ENCODE data around the gene PRICKLE1.

The PRICKLE1 gene

DNA sequence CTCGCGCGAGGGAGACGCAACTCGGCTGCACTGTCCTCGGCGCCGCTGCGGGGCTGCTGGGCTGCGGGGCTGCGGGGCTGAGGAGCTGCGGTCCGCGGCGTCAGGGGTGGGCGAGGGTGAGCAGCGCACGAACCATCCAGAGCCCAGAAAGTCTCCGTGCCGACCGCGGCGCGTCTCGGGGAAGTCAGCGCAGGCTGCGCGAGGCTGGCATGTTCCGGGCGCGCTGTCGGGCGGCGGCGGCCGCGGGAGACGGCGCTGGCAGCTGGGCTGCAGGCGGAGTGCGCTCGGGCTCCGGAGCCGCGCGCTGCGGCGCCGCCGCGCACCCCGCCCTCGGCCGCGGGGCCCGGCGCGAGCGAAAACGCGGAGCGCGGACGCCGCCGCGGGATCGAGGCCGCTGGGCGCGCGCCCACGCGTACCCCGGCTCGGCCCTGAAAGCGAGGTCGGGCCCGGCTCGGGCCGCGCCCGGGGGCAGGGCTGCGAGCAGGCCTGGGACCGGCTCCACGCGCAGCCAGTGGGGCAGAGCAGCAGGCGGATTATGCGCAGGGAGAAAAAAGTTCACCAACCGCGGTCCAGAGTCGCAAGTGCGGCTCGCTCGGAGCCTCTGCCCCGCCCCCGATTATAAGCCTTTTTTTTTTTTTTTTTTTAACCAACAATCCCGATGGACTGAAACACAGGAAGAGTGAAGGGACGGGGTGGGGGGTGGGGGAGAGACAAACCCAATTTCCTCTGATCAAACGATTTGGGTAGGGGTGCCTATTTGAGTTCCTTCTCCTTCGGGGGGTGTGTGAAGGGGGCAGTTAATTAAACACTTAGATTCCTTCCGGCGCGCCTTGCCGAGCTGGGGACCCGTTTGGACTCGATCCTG is at the start of gene PRICKLE1:
Gene PRICKLE1, minus strand, starts transcription at position 282 of the 865 bp plus-strand sequence. CDS start 117,230 bp downstream, outside the sequence.
- DNase-seq (ENCODE audit: low read depth in 1 of 2, low spot score in 1 of 2) = no peak

DNA sequence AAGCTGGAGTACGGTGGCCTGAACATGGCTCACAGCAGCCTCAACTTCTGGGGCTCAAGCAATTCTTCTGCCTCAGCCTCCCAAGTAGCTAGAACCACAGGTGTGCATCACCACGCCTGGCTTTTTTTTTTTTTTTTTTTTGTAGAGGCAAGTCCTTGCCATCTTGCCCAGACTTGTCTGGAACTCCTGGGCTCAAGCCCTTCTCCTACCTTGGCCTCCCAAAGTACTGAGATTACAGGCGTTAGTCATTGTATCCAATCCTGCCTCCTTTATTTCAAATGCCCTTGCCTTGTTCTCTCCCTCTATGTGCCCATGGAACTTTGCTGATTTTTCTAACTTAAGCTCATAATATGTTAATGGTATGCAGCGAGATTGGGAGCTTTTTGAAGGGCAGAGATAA is 49.2 kb upstream of the PRICKLE1 start:
- DNase-seq (ENCODE audit: low read depth in 1 of 2, low spot score in 1 of 2) = no peak

DNA sequence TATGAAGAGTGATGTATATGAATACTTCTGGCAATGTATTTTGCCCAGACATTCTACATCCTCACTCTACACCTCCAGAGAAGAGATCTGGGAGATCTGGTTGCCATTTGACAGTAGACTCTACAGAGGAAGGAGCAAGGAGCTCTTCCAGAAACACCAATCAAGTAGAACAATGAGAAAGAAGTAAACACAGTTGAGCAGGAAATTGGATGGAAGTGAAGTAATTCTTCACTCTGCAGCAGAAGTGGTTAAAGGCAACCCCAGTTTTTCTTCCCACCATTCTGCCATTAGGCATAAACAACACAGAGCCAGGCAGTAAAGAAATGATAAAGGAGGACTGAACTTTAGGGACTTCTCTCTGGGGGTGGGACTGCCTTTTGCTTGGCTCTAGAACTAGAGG is 48.5 kb upstream of the PRICKLE1 start:
- DNase-seq (ENCODE audit: low read depth in 1 of 2, low spot score in 1 of 2) = no peak

DNA sequence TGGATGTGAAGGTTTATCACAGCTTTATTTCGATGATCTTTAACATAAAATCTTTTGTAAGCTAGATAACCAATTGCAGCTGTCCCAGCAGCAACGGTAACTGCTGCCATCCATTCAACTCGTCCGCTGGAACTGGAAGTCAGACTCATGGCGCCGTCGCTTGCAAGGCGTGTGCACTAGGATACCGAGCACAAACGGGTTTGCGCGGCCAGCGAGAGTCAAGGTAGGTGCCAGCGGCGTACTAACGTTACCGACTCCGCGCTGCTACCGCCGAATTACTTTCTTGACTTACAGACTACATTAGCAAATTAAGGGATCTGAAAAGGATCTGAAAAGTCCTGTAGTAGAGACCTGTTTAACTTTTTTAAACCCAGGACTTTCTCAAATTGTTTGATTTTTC is 47.4 kb upstream of the PRICKLE1 start:
- DNase-seq (ENCODE audit: low read depth in 1 of 2, low spot score in 1 of 2) = no peak

DNA sequence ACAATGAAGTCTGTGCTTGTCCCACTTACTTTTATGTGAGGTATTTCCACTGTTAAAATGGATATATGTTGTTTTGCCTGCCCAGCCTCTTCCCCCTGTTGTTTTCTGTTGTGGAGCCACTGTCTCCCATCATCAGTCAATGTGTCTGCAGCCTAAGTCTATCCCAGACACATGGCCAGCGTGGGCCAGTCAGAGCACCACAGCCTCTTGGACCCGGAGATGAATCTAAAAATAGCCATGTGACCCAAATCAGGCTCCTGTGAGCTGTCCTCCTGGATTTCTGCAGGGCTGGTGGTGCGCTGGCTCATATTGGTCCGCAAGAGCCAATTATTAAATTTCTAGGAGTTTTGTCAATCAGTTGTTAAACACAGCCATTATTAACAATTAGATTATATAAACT is 44.0 kb upstream of the PRICKLE1 start:
- DNase-seq (ENCODE audit: low read depth in 1 of 2, low spot score in 1 of 2) = no peak

DNA sequence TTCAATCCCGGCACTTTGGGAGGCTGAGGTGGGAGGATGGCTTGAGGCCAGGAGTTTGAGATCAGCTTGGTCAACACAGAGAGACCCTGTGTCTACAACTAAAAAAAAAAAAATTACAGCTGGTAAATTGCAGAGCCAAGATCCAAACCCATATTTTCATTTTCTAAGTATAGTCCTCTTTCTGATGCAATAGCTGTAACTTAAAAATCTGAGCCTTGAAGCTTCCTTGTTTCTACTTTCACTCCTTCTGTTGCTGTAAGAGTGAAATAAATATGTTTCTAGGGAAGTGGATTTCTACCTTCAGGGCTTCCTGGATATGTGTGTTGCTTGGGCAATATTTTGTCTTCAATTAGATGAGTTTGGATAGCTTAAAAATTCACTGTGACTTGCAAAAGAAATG is 42.0 kb upstream of the PRICKLE1 start:
- no peak for DNase-seq (ENCODE audit: low read depth in 1 of 2, low spot score in 1 of 2)

DNA sequence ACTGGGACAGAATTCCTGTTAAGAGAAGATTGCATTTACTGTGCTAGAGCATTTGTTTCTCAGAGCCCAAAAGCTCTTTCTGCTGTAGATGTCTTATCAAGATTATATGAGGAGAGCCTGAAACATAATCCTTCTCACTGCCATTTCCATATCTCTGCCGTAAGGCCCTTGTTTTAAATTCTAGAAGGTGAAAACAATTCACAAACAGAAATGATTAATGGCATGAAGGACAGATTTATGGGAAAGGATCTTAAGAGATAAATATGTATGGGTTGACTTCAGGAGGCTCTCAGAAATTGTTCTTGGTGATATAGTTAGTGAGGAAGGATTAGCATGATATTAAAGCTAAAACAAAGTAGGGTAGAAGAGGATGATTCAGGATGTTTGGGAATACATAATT is 40.8 kb upstream of the PRICKLE1 start:
- DNase-seq (ENCODE audit: low read depth in 1 of 2, low spot score in 1 of 2) = no peak

DNA sequence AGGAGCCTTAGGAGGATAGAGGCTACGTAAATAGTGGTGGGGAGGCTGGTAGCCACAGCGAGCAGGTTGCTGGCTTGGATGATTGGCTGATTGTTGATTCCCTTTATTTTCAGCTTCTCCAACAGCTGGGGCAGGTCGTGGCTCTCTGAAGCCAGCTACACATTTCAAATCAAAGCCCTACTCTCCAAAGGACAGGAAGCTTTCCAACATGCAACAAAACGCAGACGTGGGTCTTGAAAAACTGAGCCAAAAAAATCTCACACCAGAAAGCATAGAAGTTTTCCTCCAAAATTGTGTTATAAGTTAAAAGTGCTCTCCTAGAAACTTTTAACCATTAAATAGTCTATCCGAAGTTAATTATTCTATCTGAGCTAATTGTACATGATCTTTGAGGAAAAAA is 37.6 kb upstream of the PRICKLE1 start:
- no peak for DNase-seq (ENCODE audit: low read depth in 1 of 2, low spot score in 1 of 2)

DNA sequence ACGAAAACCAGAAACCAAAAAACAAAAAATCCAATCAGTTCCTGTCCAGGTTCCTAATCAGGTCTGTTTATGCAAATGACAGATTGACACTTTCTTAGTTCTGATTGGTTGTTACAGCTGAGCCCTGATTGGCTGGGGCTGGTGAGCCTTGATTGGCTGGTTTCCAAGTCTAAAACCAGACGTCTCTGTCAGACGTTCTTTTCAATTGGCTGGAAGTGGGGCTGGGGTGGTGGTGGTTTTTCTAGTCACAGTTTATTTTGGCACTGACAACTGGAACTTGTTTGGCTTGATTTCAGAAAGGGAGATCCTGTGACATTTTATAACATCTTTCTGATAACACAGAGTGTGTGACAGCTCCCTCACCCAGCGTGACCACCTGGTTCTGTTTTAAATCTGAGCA is 36.1 kb upstream of the PRICKLE1 start:
- no peak for DNase-seq (ENCODE audit: low read depth in 1 of 2, low spot score in 1 of 2)

DNA sequence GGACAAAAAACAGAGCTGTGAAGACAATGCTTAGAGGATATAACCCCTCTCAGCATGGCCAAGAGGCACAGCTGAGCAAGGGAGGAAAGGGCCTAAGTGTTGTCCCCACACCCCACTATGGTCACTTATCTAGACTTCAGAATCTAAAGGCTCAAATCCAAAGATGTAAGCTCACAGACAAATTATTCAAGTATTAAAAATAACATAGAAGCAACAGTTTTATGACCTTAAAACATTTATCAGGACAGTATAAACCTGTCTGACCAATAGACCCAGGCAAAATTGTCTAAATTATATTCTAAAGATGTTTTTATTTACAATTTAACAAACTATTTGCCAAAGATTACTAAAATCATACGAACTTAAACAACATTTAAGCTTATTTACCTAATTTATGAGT is 28.1 kb upstream of the PRICKLE1 start:
- no peak for DNase-seq (ENCODE audit: low read depth in 1 of 2, low spot score in 1 of 2)

DNA sequence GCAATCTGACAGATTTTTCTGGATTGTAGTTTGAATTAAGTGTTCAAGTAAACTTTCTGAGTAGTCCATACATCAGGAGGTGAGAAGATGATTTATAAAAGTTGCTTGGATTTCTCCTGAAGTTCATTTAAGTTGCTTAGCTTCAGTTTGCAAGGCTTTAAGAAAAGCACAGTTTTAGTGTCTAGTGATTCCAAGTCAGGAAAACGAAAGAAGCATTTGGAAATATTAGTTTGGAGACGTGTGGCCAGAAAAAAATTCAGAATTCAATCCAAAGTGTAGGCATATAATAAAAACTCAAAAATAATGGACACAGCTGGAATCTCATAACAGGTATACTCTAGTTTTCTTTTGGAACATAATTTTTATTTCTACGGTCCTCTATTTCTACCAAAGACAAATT is 25.5 kb upstream of the PRICKLE1 start:
- no peak for DNase-seq (ENCODE audit: low read depth in 1 of 2, low spot score in 1 of 2)

DNA sequence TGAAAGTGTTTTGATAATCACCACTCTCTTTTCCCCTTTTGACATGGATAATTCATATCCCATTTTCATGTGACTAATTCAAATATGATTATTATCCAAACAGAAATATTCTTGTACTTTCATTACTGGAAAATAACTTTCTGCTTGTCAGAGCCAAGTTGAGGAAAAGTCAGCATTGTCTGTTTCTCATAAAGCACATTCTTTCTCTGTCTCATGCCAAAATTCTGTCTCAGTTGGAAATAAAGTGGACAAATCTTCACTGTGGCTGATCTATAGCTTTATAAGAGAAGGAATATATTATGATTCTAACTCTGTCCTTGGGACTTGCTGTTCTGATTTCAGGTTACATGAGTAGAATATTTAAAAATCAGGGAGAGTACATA is 22.7 kb upstream of the PRICKLE1 start:
- no peak for DNase-seq (ENCODE audit: low read depth in 1 of 2, low spot score in 1 of 2)

DNA sequence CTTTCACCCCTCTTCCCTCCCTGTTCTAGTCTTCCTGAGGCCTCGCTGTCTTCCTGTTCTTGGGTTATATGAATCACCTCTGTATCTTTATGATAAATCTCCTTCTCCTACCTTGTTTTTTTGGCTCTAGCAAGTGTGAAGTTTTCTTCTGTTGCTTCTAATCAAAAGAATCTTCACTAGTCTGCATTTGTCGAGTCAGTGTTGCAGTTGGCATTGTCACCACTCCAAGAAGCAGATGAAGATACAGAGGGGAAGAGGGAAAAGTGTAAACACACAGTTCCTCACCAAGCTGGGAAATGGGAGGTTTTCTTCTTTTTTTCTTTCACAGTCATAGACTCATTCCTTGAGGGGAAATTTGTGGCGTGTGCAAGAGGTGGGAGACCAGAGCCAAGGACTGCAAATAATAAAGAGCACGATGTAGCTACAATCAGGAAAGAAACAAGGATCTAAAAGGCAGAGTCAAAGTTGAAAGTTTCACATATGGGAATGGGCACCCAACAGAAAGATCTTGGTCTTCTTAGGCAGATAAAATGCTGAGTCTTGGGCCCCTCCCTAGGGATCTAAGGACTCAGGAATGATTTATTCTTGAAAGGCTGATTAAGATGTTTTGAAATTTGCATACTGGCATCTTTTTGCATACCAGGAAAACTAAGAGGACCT is 22.2 kb upstream of the PRICKLE1 start:
- no peak for DNase-seq (ENCODE audit: low read depth in 1 of 2, low spot score in 1 of 2)

DNA sequence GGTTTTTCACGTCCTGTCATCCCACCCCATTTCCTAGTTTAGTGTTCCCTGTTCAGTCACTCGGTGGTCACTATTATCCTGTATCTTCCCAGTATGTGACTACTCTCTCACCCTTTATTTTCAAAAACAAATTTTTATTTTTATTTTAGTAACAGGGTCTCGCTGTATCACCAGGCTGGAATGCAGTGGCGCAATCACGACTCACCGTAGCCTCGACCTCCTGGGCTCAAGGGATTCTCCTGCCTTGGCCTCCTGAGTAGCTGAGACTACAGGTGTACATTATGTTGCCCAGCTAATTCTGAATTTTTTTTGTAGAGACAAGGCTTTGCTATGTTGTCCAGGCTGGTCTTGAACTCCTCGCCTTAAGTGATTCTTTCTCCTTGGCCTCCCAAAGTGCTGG is 20.1 kb upstream of the PRICKLE1 start:
- DNase-seq (ENCODE audit: low read depth in 1 of 2, low spot score in 1 of 2) = no peak

DNA sequence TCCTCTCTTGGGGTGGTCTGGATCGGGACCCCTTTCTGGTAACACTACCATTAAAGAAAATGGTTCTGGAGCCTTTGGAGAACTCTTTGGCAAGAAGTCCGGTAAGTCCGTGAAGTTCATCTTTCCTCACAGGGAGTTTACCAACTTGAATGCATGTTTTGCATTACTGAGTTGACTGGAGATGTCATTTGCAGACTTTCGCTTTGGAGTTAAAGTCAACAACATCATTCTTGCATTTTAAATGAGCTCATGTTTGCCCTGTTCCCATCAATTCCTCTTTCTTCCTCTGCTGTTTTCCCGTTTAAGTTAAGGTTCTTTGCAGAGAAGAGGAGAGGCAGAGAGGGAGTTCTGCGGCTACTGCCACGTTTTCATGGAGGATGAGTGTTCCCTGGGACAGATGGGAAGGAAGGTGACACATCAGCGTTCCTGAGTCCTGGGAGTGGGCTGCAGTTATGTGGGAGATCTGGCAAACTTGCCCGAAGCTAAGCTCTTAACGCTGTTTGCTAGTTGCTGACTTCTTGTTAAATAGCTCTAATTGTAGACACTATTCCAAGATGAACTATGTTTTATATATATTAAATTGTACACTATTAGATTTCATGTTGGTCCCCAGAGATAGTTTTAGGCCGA is 18.8 kb upstream of the PRICKLE1 start:
- no peak for DNase-seq (ENCODE audit: low read depth in 1 of 2, low spot score in 1 of 2)

DNA sequence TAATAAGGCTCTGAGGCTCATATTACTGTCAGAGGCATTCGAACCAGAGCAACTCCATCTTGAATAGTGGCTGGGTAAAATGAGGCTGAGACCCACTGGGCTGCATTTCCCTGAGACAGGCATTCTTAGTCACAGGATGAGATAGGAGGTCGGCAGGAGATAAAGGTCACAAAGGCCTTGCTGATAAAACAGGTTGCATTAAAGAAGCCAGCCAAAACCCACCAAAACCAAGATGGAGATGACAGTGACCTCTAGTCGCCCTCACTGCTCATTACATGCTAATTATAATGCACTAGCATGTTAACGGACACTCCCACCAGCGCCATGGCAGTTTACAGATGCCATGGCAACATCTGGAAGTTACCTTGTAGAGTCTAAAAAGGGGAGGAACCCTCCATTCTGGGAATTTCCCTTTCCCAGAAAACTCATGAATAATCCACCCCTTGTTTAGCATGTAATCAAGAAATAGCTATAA is 18.1 kb upstream of the PRICKLE1 start:
- no peak for DNase-seq (ENCODE audit: low read depth in 1 of 2, low spot score in 1 of 2)

DNA sequence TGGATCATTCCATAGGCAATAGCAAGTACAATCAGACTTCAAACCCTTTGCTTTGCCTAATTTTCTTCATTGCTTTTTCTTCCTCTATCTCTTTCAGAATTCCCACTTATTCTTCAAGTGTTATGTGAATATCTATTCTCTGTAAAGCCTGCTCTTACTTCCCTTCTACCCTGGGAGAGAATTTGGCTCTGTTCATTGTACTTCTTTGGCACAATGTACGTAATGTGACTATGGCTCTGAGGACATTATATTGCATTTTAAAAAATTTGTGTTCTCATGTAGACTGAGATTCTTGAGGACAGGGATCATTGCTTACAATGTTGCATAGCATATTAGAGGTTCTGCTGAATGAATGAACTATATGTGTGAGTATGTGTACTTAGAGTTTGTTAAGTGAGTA is 16.9 kb upstream of the PRICKLE1 start:
- DNase-seq (ENCODE audit: low read depth in 1 of 2, low spot score in 1 of 2) = no peak

DNA sequence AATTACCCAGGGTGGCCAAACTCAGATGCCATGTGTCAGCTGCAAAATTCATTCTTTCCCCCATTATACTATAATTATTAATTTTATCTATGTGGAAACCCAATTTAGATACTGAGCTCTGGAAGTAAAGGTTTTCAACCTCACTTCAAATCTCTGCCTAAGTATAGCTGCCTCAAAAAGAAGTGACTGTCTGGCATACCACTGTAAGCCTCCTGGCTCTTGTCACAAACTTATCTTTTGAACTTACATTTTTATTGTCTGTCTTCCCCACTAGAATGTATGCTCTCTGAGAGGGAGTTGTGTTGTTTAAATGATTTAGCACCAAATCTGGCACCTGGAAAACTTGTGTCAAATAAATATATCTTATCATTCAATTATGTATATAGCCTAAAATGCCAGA is 16.1 kb upstream of the PRICKLE1 start:
- no peak for DNase-seq (ENCODE audit: low read depth in 1 of 2, low spot score in 1 of 2)

DNA sequence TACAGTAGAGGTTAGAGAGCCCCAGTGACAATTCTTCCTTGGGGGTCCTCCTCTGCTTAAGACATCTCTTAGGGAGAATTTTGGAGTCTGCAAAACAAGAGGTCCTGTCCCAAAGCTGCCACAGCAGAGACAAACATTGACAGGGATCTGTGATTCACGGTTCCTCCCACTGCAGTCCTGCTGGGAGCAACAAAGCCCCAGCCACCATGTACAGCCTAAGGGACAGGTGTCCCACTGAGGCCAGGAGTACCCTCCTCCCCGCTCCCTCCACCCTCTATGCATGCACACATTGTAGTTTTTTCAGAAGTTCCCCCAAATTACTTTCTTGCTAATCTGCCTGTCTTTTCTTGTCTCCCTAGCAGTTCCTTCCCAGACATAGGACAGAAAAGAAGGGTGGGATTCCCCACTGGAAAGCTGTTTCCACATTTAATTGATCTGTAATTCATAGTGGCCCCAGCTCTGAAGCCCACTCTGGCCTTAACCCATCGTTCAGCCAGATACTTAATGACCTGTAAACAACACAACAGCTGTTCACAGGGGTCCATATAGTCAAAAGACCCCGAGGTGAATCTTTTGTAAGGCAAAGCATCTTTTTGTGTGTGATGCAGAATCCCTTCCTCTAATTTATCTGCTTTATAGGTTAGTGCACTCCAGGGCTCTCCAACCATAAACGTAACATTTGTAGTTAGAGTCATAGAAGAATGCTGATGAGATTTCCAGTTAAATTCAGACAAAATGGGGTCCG is 13.9 kb upstream of the PRICKLE1 start:
- no peak for DNase-seq (ENCODE audit: low read depth in 1 of 2, low spot score in 1 of 2)

DNA sequence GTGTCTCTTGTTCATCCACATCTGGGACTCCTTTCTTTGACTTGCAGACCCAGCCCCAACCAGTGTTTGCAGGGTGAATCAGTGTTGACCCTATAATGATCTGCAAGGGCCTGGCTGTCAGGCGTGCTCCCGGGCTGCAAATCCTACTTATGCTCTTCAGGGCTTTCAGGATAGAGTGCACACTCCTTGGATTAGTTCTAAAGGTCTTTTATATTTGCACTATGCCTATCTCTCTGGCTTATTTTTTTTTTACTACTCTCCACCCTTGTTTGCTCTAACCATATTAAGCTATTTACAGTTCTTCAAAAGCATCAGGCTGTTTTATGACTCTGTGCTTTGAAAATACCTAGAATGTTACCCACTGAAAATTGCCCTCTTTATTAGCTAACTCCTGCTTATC is 4.3 kb upstream of the PRICKLE1 start:
- no peak for DNase-seq (ENCODE audit: low read depth in 1 of 2, low spot score in 1 of 2)

DNA sequence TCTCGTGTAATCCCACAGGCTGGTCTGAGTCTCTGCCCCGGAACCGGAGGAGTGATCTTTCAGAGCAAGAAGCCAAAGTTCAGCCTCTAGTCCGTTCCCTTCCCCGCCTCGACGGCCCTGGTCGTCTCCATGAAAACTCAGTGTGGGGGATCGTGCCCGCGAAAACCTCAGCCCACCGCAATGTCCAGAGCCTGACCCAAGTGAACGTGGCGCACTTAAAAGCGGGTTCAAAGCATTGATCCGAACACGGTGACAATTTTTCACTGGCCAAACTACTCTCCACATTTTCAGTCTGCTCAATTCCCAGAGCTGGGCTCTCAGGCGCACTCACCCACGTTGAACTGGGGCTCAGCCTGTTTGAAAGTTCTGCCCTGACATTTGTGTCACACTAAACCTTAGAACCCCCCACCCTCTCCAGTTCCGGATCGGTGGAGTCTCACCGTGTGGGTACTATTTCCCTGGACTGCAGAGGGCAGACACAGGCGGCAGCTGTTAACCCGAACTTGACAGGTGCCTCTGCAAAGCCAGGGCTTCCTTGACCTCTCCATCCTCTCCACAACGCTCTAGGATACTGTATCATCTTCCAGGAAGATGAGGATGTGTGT is 886 bp upstream of the PRICKLE1 start:
- no peak for DNase-seq (ENCODE audit: low read depth in 1 of 2, low spot score in 1 of 2)

All from activated T-helper 1 cell treated with anti-CD3 and anti-CD28 coated beads, Interleukin-2, amount 50 U/mL, for 16 hours (primary cell).